ENCODE data around the gene ANO4.
"Not testable (repeated sequence)": the region's sequence is repeated elsewhere in the genome, so short reads cannot be mapped to it uniquely, and the experiment has no call there.

The ANO4 gene

DNA sequence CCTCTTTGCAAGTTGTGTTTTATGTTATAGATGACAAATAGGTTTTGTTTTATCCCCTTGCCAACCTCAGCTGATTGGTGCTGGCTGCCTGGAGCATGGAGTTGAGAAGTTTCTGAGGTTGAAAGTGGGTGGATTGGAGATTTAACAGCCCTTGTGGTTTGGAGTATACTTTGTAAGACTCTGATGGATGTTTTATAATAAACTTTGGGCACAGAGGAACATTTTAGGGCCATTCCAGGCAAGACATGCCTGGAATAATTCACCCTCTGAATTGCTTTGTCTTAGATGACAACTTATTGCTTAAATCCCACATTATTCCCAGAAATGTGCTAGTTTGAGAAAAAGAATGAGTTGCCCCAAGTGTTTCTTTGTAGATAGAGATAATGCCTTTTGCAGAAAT lies 256.6 kb downstream of the ANO4 start:
- no peak for DNase-seq

DNA sequence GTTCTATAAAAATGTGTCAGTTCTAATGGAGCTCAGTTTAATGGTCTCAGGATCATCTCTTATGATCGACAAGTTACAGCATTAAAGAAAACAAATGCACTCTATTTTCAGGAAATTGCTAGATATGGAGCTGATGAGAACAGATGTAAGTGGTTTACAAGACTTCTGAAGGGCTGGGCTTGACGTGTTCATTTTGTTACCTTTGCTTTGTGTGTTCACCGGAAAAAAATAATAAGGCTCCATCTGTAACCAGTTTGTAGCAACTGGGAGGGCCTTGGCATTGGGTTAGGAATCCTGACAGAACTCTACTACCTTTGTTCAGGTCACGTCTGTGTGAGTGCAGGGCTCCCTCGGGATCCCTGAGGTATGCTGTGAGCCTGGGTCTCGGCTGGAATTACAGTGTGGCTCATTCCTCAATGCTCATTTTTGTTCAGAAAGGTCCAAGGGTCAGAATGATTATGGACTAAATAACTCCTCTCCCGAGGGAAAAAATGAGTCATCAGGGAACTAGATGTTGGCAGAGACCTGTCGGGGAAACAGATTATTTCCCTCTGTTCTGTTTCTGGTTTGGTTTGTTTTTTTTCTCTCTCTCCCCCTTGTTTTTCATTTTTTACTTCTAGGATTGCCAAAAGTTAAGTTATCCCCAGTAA lies 257.4 kb downstream of the ANO4 start:
- no peak for DNase-seq

DNA sequence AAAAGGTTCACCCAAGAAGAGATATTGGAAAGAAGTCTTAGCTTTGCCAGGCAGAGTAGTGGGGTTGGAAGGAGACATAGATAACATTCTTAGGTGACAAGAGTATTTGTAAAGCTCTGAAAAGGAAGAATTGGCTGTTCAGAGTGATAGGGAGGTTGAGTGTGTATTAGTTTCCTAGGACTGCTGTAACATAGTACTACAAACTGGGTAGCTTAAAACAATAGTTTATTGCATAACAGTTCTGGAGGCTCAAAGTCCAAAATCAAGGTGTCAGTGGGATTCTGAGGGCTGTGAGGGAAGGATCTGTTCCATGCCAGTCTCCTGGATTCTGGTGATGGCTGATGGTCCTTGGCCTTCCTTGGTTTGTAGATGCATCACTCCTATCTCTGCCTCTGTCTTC lies 258.6 kb downstream of the ANO4 start:
- no peak for DNase-seq

DNA sequence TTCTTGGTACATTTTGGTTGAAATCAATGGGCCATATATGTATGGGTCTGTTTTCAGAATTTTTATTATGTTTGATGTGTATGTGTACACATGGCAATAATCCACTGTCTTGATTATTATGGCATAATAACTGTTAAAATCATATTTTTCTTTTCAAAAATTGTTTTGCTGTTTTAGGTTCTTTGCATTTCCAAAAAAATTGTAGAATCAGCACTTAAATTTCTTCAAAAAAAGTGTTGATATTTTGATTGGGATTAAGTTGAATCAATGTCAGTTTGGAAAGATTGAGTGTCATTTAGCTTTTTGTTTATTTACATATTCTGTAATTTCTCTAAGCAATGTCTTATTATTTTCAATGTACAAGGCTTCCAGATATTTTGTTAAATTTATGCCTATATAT lies 261.4 kb downstream of the ANO4 start:
- no peak for DNase-seq

DNA sequence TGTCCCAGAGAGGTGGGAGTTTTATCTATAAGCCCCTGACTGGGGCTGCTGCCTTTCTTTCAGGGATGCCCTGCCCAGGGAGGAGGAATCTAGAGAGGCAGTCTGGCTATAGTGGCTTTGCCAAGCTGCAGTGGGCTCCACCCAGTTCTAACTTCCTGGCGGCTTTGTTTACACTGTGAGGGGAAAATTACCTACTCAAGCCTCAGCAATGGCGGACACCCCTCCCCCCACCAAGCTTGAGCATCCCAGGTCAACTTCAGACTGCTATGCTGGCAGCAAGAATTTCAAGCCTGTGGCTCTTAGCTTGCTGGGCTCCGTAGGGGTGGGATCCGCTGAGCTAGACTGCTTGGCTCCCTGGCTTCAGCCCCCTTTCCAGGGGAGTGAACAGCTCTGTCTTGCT lies 267.9 kb downstream of the ANO4 start:
- not testable (repeated sequence) for DNase-seq

DNA sequence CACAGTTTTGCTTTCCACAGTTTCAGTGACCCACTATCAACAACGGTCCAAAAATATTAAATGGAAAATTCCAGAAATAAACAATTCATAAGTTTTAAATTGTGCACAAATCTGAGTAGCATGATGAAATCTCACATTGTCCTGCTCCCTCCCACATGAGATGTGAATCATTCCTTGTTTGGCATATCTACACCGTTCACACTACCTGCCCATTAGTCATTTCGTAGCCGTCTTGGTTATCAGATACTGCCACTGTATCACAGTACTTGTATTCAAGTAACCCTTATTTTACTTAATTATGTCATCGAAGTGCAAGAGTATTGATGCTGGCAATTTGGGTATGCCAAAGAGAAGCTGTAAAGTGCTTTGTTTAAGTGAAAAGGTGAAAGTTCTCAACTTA lies 270.1 kb downstream of the ANO4 start:
- DNase-seq = no peak

DNA sequence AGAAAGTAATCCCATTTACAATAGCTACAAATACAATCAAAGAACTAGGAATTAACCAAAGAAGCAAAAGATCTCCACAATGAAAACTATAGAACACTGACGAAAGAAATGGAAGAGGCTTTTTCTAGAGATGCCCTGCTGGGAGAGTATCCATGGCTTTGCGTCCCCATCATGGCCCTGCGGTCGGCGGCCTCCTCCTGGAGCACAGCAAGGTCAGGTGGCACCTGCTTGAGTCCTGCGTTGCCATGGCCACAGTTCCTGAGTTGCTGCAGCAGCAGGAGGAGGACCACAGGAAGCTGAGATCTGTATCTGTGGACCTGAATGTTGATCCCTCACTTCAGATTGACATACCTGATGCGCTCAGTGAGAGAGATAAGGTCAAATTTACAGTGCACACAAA lies 271.9 kb downstream of the ANO4 start:
- no peak for DNase-seq

DNA sequence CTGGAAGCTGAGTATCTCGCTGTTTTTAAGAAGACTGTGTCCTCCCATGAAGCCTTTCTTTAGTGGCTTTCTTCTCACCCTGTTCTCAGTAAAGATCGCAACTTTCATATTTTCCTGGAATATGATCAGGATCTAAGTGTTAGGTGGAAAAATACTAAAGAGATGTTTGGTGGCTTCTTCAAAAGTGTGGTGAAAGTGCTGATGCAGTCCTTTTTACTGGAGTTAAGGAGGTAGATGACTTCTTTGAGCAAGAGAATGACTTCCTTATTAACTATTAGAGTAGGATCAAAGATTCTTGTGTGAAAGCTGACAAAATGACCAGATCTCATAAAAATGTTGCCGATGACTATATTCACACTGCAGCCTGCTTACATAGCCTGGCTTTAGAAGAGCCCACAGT lies 273.8 kb downstream of the ANO4 start:
- no peak for DNase-seq

DNA sequence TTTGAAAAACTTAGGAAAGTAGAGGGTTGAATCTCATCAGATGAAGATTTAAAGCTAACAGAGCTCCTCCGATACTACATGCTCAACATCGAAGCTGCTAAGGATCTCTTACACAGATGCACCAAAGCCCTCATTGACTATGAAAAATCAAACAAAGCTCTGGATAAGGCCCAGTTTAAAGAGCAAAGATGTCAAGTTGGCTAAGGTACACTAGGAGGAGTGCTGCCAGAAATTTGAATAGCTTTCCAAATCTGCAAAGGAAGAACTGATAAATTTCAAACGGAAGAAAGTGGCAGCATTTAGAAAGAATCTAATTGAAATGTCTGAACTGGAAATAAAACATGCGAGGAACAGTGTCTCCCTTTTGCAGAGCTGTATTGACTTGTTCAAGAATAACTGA lies 274.3 kb downstream of the ANO4 start:
- no peak for DNase-seq

DNA sequence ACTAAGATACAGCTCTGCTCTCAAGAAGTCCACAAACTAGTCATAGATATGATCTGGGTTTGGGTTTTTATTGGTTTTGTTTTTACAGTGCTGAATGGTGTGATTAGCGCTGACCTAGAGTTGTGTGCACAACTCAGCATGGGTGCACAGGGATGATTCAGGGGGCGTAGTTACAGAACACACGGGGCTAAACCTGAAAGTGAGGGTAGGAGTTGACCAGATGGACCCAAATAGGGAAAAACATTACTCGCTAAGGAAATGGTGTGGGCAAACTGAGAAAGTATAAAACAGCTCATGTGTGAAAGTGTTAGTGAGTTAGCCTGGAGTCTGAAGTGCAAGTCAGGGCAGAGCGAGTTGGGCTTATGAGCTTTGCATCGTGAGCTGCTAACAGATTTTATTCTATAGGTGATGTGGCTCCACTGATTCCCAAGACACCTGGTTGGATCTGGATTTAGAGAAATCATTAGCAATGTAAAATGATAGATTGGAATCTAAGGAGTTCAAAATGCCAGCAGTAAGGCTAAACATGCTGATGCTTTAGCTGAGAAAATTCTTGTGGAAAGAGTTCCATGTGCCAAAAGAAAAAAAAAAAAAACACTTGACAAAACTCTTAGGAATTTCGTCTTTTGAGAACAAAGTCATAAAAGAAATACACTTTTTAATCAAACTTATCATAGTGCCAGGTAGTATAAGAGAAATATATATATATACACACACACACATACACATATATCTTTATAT lies 280.5 kb downstream of the ANO4 start:
- DNase-seq = no peak

DNA sequence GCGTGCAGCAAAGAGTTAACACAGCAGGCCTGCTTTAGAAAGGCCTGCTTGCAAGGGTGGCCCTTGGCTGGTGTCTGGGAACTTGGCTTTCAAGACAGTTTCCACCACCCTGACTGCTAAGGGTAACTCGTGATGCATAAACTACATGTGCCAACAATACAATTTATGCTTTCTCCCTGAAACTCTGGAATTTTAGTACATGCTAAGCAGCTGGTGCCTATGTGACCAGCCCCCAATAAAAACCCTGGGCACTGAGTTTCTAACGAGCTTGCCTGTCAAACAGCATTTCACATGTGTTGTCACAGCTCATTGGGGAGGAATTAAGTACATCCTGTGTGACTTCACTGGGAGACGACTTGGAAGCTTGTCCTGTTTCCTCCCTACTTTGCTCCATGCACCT lies 282.3 kb downstream of the ANO4 start:
- no peak for DNase-seq

DNA sequence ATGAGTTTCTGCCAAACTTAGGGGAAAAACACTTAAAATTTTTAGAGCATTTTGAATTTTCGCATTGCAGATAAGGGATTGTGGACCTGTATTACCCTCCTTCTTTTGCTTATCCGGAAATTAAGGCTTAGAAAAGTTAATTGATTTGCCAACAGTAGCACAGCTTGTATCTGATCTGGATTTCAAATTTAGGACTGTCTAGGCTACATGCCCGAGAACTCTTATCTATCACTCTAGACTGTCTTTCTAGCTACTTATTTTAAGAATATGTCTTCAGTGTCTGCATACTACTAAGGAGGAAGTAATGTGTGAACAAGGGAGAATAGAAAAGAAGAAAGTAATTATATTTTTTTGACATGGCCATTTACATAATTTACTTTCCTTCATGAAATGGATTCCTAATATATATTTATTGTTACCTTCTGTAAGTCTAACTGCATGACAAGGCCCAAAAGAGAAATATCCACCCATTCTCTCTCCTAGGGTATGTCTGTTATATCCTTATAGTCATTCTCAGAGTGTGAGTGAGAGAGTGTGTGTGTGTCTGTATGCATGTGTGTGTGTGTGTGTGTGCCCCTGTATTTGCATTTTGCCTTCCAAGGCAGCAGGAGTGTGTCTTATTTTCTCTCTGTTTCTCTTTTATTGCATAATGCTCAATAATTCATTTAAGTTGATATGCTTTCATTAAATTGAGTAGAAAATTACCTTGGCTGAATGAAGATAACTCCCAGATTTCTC lies 283.4 kb downstream of the ANO4 start:
- DNase-seq = no peak

DNA sequence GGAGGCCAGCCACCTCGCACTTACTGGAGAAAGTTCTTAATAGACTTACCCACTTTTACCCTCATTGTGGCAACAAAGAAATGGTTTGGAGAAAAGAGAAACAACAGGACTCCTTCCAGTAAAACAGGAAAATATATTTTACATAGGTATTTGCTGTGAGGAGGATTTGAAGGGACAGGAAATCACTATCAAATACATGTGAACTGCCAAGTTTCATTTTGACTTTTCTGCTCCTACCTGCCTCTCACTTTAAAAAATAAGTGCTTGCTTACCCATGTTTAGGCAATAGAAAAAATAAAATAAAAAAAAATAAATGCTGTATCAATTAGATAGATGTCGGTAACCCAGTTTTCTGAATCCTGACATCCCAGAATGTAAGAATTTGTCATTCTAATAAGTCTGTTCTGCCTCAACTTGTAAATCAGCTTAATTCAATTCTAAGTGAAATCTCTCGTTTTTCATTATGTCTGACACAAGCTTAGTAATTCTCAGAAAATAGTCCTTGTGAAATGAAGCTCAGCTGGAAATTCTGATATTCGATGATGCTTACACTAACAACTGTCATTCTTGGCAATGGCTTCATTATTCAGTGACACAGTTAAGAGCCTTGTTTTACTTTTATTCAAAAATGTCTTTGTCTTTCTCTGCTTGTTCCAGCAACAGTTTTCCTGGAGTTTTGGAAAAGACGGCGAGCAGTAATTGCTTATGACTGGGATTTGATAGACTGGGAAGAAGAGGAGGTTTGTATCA lies 284.1 kb downstream of the ANO4 start:
- no peak for DNase-seq

DNA sequence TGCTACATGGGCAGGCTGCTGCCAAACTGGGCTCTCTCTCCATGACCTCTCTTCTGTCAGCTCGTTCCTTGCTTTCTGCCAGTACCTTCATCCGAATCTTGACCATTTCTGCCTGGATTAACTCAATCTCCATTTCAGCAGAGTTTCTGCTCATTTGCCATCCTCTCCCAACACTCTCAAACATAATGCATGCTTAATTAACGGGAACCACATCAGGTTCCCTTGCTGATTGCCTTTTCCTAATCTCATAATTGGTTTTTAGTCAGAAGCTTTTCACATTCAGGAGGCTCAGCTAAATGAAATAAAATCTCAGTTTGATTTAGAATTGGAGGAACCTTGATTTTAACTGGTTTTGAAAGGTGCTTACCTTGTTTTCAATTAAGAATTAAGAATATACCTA lies 288.1 kb downstream of the ANO4 start:
- no peak for DNase-seq

DNA sequence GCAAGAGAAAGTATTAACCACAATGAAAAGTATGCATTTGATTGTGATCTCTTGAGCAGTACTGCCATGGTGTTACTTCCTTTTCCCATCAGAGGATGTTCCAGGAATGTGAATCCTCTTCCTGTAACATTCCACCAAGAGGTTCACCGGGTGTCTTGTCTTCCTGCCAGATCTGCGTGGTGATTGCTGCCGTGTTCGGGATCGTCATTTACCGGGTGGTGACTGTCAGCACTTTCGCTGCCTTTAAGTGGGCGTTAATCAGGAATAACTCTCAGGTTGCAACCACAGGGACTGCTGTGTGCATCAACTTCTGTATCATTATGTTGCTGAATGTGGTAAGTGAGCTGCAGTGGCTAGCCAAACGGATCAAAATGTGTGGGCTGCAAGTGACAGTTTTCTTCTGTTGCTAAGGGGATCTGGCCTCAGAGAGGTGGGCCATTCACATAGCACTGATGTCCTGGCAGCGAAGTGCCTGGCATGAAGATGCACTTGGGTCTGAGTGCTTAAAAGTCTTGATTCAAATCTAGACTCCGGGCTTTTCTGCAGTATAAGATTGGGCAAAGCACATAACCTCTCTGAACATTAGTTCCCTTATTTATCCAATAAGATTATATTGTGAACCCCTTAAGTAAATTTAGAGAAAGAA lies 292.0 kb downstream of the ANO4 start:
- peak in 1 of 2 donors; percentile 1 for DNase-seq

DNA sequence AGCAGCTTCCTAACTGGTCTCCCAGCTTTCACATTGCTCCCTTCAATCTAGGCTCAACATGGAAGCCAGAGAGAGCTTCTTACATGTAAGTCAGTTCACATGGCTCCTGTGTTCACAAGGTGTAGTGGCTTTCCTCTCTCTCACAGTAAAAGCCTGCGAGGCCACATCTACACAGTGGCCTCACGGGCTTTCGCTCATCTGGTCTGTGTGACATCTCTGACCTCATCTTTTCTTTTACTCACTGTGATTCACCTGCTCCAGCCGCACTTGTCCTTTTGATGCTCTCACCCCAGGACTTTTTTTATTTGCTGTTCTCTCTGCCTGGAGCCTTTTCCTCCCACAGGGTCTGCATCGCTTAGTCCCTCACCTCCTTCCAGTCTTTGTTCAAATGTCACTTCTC lies 293.3 kb downstream of the ANO4 start:
- DNase-seq = no peak

DNA sequence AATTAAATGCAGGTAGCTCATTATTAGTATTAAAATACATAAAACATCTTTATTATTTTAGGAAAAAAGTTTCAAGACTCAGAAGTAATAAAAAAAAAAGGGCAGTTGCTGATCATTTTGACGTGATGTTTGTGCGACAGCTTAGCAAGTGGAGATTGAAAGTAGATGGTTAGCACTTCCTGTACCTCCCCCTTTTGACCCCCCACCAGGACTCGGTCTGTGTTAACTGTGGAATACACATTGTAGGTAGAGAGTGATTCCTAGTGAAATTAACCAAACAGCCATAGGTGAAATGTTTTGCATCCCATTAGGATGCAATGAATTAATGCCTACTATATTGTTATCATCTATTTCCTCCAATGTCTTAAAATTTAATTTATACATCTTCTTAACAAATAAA lies 294.7 kb downstream of the ANO4 start:
- DNase-seq = no peak

DNA sequence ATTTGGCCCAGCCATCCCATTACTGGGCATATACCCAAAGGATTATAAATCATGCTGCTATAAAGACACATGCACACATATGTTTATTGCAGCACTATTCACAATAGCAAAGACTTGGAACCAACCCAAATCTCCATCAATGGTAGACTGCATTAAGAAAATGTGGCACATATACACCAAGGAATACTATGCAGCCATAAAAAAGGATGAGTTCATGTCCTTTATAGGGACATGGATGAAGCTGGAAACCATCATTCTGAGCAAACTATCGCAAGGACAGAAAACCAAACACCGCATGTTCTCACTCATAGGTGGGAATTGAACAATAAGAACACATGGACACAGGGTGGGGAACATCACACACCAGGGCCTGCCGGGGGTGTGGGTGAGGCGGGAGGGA lies 295.6 kb downstream of the ANO4 start:
- not testable (repeated sequence) for DNase-seq

DNA sequence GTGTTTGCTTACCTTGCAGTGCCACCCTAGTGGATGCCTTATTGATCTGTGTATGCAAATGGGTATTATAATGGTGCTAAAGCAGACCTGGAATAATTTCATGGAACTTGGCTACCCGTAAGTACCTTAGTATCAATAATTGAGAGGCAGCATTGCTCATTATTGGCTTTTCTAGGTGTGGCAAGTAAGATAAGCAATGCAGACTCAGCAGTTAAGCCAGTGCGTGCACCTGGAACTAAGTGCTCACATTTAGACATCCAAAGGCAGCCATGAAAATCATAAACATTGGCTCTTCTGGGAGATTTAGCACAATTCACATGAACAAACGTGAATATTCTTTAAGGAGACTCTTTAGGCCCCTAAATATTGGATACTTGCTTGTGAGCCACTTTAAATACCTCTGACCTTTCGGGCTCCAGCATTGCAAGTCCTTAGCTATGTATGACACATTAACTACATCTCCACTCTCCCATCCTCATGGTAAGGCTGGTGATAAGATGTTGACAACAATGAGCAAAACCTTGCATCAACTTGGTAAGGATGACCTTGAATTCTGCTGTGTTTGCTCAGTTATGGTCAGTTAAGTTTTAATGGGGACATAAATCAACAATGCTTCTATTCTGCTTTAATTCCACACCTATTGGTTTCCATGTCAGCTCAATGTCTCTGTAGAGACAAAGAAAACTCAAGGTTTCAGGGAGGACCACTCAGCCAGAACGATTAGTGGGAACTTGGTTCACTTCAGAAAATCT lies 303.4 kb downstream of the ANO4 start:
- no peak for DNase-seq

DNA sequence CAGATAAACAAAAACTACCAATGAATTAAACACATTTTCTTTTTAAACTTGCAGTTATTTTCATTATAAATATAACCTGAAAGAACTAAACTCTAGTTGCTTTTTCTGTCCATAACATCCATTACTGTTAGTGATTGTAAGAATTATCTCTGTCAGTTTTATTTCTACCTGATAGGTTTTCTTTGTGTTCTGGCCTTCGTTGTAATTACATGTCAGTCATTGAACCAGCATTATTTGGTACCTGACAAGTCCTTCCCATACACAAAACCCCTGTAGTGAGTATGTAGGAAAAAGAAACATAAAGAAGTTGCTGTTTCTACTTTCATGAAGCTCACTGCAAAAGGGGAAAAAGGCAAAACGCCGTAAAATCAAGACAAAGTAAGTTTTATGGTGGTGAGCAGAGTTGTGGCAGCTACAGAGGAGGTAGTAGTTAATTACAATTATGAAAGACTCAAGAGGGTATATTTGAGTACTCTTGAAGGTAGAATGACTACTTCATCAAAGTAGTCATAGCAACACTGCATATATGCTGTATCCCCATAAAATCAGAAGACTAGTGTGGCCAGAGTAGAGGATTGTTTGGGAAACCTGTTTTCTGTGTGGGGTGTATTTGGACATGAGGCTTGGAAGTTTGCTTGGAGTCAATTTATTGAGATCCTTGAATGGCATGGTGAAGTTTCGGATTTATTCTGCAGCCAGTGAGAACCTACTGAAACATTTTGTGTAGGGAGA lies 312.6 kb downstream of the ANO4 start:
- DNase-seq = no peak

DNA sequence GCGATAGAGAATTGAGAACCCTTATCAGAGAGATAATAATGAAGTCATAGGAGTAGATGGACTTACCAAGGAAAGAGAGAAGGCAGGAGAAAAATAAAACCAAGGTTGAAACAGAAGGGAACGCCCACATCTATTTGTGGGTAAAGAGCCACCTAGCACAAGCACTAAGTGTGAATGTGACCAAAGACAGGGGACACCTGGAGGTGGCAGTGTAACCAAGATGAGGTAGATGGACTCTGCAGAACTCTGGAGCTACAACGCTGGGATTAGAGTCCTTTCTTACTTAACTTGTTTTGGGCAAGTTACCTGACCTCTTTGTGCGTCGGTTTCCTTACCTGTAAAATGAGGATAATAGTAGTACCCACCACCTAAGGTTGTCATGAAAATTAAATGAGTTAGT lies 313.6 kb downstream of the ANO4 start:
- DNase-seq = no peak
